ENCODE measurements around the gene RTF1.

Gene RTF1

DNA sequence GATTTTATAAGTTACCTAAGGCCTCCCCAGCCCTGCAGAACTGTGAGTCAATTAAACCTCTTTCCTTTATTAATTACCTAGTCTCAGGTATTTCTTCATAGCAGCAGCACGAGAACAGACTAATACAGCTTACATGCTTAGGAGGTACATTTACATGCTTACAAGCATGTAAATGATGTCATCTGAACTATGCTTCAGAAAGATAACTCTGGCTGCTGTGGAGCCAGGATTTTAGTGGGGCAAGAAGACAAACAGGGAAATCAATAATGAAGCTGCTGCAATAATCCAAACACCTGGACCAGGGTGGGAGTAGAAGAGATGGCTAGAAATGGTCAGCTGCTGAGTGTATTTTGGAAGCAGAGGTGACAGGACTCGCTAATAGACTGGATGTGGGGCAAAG, 24.2 kb upstream of the RTF1 start:
- no peak overlapping the region for H3K27ac ChIP-seq
- no peaks in the 10 kb centered on the region for H3K27me3 ChIP-seq (ENCODE audit: insufficient read depth, low read depth)
- no peaks in the 10 kb centered on the region for H4K20me1 ChIP-seq (ENCODE audit: insufficient read depth)
- no peak overlapping the region for H2AFZ ChIP-seq (ENCODE audit: low read depth)
- H3K9ac ChIP-seq, result no peak overlapping the region
- no peaks in the 10 kb centered on the region for H3K36me3 ChIP-seq (ENCODE audit: insufficient read depth)
- H3K4me2 ChIP-seq, result no peak overlapping the region
- TF ChIP-seq, protein P1, sequence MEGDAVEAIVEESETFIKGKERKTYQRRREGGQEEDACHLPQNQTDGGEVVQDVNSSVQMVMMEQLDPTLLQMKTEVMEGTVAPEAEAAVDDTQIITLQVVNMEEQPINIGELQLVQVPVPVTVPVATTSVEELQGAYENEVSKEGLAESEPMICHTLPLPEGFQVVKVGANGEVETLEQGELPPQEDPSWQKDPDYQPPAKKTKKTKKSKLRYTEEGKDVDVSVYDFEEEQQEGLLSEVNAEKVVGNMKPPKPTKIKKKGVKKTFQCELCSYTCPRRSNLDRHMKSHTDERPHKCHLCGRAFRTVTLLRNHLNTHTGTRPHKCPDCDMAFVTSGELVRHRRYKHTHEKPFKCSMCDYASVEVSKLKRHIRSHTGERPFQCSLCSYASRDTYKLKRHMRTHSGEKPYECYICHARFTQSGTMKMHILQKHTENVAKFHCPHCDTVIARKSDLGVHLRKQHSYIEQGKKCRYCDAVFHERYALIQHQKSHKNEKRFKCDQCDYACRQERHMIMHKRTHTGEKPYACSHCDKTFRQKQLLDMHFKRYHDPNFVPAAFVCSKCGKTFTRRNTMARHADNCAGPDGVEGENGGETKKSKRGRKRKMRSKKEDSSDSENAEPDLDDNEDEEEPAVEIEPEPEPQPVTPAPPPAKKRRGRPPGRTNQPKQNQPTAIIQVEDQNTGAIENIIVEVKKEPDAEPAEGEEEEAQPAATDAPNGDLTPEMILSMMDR (conservative IDR thresholded peaks at IDR 0.05; ENCODE audit: low read depth, low read length), result no peak
- no peaks in the 10 kb centered on the region for H3K4me1 ChIP-seq (ENCODE audit: low read depth, poor library complexity, severe bottlenecking)
- H3K4me3 ChIP-seq (IDR thresholded peaks at IDR 0.05; ENCODE audit: insufficient read depth, low read depth, low read length), result no peak overlapping the region
- H3K79me2 ChIP-seq (ENCODE audit: insufficient read depth, low read depth), result no peaks in the 10 kb centered on the region

DNA sequence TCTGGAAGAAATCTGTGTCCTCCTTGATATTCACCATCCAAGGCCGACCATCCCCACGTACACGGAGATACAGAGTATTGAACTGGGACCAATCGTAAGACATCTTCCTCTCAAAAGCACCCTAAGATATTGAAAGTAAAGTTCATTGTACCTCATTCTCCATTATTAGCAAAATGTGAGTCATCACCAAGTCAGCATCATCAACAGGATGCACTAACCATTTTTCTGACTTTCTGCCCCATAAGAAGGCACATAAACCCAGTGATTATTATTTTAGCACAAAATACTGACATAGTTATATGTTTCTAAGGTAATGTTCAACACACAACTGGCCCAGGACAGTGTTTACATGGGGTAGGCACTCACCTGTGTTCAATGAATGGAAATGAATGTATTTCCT, 22.0 kb upstream of the RTF1 start:
- Histone ChIP-seq H2AFZ (ENCODE audit: low read depth) (no peak overlapping the region), H3K4me1 (ENCODE audit: low read depth, poor library complexity, severe bottlenecking) (no peaks in the 10 kb centered on the region), H3K27me3 (ENCODE audit: insufficient read depth, low read depth) (no peaks in the 10 kb centered on the region), H3K4me3 (IDR thresholded peaks at IDR 0.05; ENCODE audit: insufficient read depth, low read depth, low read length) (no peak overlapping the region), H3K9ac (no peak overlapping the region), H3K4me2 (no peak overlapping the region), H3K79me2 (ENCODE audit: insufficient read depth, low read depth) (no peaks in the 10 kb centered on the region), H4K20me1 (ENCODE audit: insufficient read depth) (no peaks in the 10 kb centered on the region), H3K27ac (no peak overlapping the region), H3K36me3 (ENCODE audit: insufficient read depth) (no peaks in the 10 kb centered on the region)
- TF ChIP-seq, protein P1 (conservative IDR thresholded peaks at IDR 0.05; ENCODE audit: low read depth, low read length), result no peak

DNA sequence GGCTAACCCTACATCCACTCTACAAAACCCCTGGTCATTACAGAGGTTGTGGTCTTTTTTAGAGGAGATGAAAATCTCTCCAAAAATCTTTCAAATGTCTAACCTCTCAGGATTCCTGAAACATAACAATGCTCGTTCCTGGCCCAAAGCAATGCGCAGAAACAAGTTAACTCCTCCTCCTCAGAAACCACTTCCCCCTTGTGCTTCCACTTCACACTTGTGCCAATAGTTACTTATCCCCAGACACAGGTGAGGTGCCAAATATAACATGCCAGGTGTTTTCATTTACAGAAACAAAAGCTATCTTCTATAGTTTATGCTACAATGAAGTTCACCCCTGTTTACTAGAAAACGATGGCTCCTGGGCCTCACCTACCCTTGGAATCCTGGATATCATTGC, 20.8 kb upstream of the RTF1 start:
- H3K9ac ChIP-seq, result no peak overlapping the region
- TF ChIP-seq, protein P1 (conservative IDR thresholded peaks at IDR 0.05; ENCODE audit: low read depth, low read length), result no peak
- H3K79me2 ChIP-seq (ENCODE audit: insufficient read depth, low read depth), result no peaks in the 10 kb centered on the region
- H3K4me1 ChIP-seq (ENCODE audit: low read depth, poor library complexity, severe bottlenecking), result no peaks in the 10 kb centered on the region
- H3K4me3 ChIP-seq (IDR thresholded peaks at IDR 0.05; ENCODE audit: insufficient read depth, low read depth, low read length), result no peak overlapping the region
- H4K20me1 ChIP-seq (ENCODE audit: insufficient read depth), result no peaks in the 10 kb centered on the region
- H3K4me2 ChIP-seq, result no peak overlapping the region
- H3K27me3 ChIP-seq (ENCODE audit: insufficient read depth, low read depth), result no peaks in the 10 kb centered on the region
- H3K36me3 ChIP-seq (ENCODE audit: insufficient read depth), result no peaks in the 10 kb centered on the region
- H2AFZ ChIP-seq (ENCODE audit: low read depth), result no peak overlapping the region
- no peak overlapping the region for H3K27ac ChIP-seq

DNA sequence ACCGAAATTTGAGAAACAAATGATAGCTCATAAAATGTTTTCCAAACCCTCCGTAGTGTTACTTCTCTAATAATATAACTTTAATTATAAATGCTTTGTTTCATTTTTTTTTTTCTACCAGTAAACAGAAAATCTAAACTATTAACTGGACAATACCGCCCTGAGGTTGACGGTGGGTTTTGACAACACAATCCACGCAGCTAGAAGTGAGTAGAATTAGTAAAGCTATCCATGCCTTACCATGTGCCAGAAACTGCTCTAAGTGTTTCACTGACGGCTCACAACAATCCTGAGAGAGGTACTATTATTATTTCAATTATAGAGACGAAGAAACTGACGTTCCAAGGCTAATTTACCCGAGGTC, 15.0 kb upstream of the RTF1 start:
- no peaks in the 10 kb centered on the region for H4K20me1 ChIP-seq (ENCODE audit: insufficient read depth)
- H3K36me3 ChIP-seq (ENCODE audit: insufficient read depth), result no peaks in the 10 kb centered on the region
- H3K4me3 ChIP-seq (IDR thresholded peaks at IDR 0.05; ENCODE audit: insufficient read depth, low read depth, low read length), result no peak overlapping the region
- H3K4me1 ChIP-seq (ENCODE audit: low read depth, poor library complexity, severe bottlenecking), result peaks cover 10% of the 10 kb centered on the region
- peaks cover 16% of the 10 kb centered on the region; the same call in 1 of the 2 replicates for H3K79me2 ChIP-seq (ENCODE audit: insufficient read depth, low read depth)
- TF ChIP-seq, protein P1 (conservative IDR thresholded peaks at IDR 0.05; ENCODE audit: low read depth, low read length), result no peak
- peak overlapping the region; percentile 57; the same call in 1 of the 2 replicates for H3K27ac ChIP-seq
- no peaks in the 10 kb centered on the region for H3K27me3 ChIP-seq (ENCODE audit: insufficient read depth, low read depth)
- peak overlapping the region; percentile 72 for H3K9ac ChIP-seq
- H2AFZ ChIP-seq (ENCODE audit: low read depth), result peak overlapping the region; percentile 97
- peak overlapping the region; percentile 97 for H3K4me2 ChIP-seq

Data from KMS-11 (cell line).